HepG2 (cell line): ENCODE measurements around the gene PTPN12. TPM values are rescaled to one million over a fixed set of nuclear protein-coding genes. Genes with fewer than 3 reads are reported as not detected.

Source experiments
- ATAC-seq: fragments of 200-7000 bp; cut with Tn5 transposase; 3 replicates; pipeline ENCODE4 v1.9.1; 2020; ENCODE audit warnings: mild to moderate bottlenecking, moderate library complexity
- BruUV-seq: library from RNA; stranded (reverse); fragments of 400-500 nt; replicated peaks from 2 replicates; lab custom pipeline; 2021; lab: Mats Ljungman, UMichigan
- CTCF ChIA-PET: fragments of 300-600 bp; formaldehyde crosslinking; extraction: SDS; loops from one replicate; lab custom pipeline; 2021; ENCODE audit warnings: low total read pairs, inconsistent platforms, low intra/inter-chr PET ratio; lab: Yijun Ruan, JAX
- POLR2A ChIA-PET: fragments of 350-600 bp; sonication (Branson Sonifier 250); formaldehyde crosslinking; loops from one replicate; lab custom pipeline; 2020; ENCODE audit warnings: antibody characterized with exemption, inconsistent platforms; lab: Yijun Ruan, JAX
- DNase-seq: peaks from one replicate; pipeline ENCODE4 v3.0.0-alpha.2; 2015; ENCODE audit warnings: low spot score
- FAIRE-seq: peaks from 3 replicates; lab custom pipeline; 2011; peaks lifted over from hg19 to GRCh38; lab: Jason Lieb, UNC
- H2AFZ ChIP-seq: one replicate; pipeline ENCODE4 v1.6.1; 2011; ENCODE audit warnings: low read length, inconsistent platforms
- H3K27ac ChIP-seq: fragments of 300-600 bp; 3 replicates; pipeline ENCODE4 v1.8.0; 2011; ENCODE audit warnings: mixed run types, mild to moderate bottlenecking, mixed read lengths, low read length, inconsistent platforms; ENCODE audit not compliant: insufficient read depth; ENCODE audit errors: extremely low read length
- H3K27me3 ChIP-seq, 2 experiments: fragments of 200-600 bp in 1 of 2; 2 replicates in 1 of 2; 3 replicates in 1 of 2; pipeline versions ENCODE4 v1.6.0 to v1.8.0; 2011; ENCODE audit warnings: low read length in 2 of 2, mild to moderate bottlenecking in 2 of 2, moderate library complexity in 2 of 2, inconsistent platforms in 1 of 2; ENCODE audit not compliant: insufficient read depth in 2 of 2, control insufficient read depth in 1 of 2
- H3K36me3 ChIP-seq, 2 experiments: fragments of 200-600 bp in 1 of 2; replicated peaks in 1 of 2; 2 replicates in 1 of 2; 3 replicates in 1 of 2; pipeline versions ENCODE4 v1.5.1 to v1.8.0; 2011; ENCODE audit warnings: low read length in 2 of 2, inconsistent platforms in 1 of 2; ENCODE audit not compliant: insufficient read depth in 2 of 2, control insufficient read depth in 1 of 2
- H3K4me1 ChIP-seq: 2 replicates; pipeline ENCODE4 v1.5.1; 2012; ENCODE audit warnings: low read length, inconsistent platforms; ENCODE audit not compliant: insufficient read depth
- H3K4me2 ChIP-seq: 2 replicates; pipeline ENCODE4 v1.6.0; 2011; ENCODE audit warnings: low read depth, low read length, inconsistent platforms
- H3K4me3 ChIP-seq, 3 experiments: fragments of 200-600 bp in 1 of 3; sonication (generic), shearing (Covaris generic) in 1 of 3; replicated peaks in 1 of 3; 2 replicates each; pipeline ENCODE4 v1.5.1; 2011 to 2016; ENCODE audit warnings: low read length in 3 of 3, inconsistent platforms in 2 of 3, low read depth in 2 of 3, mild to moderate bottlenecking in 2 of 3, control low read depth in 1 of 3, mixed read lengths in 1 of 3; ENCODE audit not compliant: insufficient read depth in 1 of 3
- H3K79me2 ChIP-seq: one replicate; pipeline ENCODE4 v1.6.1; 2011; ENCODE audit warnings: low read length, inconsistent platforms; ENCODE audit not compliant: insufficient read depth
- H3K9ac ChIP-seq: 2 replicates; pipeline ENCODE4 v1.6.0; 2011; ENCODE audit warnings: mild to moderate bottlenecking, low read depth, low read length, inconsistent platforms; ENCODE audit not compliant: insufficient read depth
- H3K9me3 ChIP-seq: 2 replicates; pipeline ENCODE4 v1.5.1; 2012; ENCODE audit warnings: mild to moderate bottlenecking, low read length
- H4K20me1 ChIP-seq: 2 replicates; pipeline ENCODE4 v1.6.0; 2011; ENCODE audit warnings: inconsistent platforms, mild to moderate bottlenecking, low read length, moderate library complexity; ENCODE audit not compliant: insufficient read depth
- ARID2 ChIP-seq: sonication (generic); formaldehyde crosslinking; IDR thresholded peaks from 2 replicates; pipeline ENCODE4 v1.8.1; 2022; ENCODE audit warnings: mild to moderate bottlenecking, missing genetic modification reagents, borderline replicate concordance
- CREB1 ChIP-seq, 2 experiments: fragments of 450-650 bp in 1 of 2; IDR thresholded peaks; 2 replicates each; pipeline ENCODE4 v1.6.1; 2016 to 2017; ENCODE audit warnings: control low read depth in 1 of 2, mild to moderate bottlenecking in 1 of 2, missing compliant biosample characterization in 1 of 2, missing genetic modification characterization in 1 of 2
- GLI4 ChIP-seq: sonication (generic); formaldehyde crosslinking; IDR thresholded peaks from 2 replicates; pipeline ENCODE4 v1.5.1; 2020; ENCODE audit warnings: missing genetic modification reagents, mild to moderate bottlenecking, moderate library complexity, borderline replicate concordance
- GRHL1 ChIP-seq: sonication (generic); formaldehyde crosslinking; conservative IDR thresholded peaks from 2 replicates; pipeline ENCODE4 v1.8.0; 2022; ENCODE audit warnings: missing genetic modification reagents
- KDM5B ChIP-seq: sonication (generic); formaldehyde crosslinking; IDR thresholded peaks from 2 replicates; pipeline ENCODE4 v1.4.0; 2020; ENCODE audit warnings: missing genetic modification reagents, mild to moderate bottlenecking, borderline replicate concordance
- THAP11 ChIP-seq: IDR thresholded peaks from 2 replicates; pipeline ENCODE4 v1.6.1; 2016; ENCODE audit warnings: missing biosample characterization, missing genetic modification reagents
- ZKSCAN1 ChIP-seq: fragments of 150-350 bp; IDR thresholded peaks from 2 replicates; pipeline ENCODE4 v1.6.1; 2014; ENCODE audit warnings: low read length
- ZNF232 ChIP-seq: sonication (generic); formaldehyde crosslinking; IDR thresholded peaks from 2 replicates; pipeline ENCODE4 v1.4.0; 2020; ENCODE audit warnings: missing genetic modification reagents, borderline replicate concordance
- ZNF441 ChIP-seq: sonication (generic); formaldehyde crosslinking; IDR thresholded peaks from 2 replicates; pipeline ENCODE4 v1.7.0; 2021; ENCODE audit warnings: missing genetic modification reagents, borderline replicate concordance
- ZNF570 ChIP-seq: sonication (generic); formaldehyde crosslinking; IDR thresholded peaks from 2 replicates; pipeline ENCODE4 v1.4.0; 2020; ENCODE audit warnings: mild to moderate bottlenecking, missing genetic modification reagents, borderline replicate concordance
- WGBS: methylation state at CpG from one replicate; pipeline ENCODE4 v1.1.6; 2017; ENCODE audit warnings: low lambda C conversion rate; 5-methylcytosine and 5-hydroxymethylcytosine counted together
- in situ Hi-C: cut with HindIII; loops from 2 replicates; pipeline ENCODE4 v1.10.0; 2017; ENCODE audit warnings: low pct_unique_long_range_greater_than_20kb; ENCODE audit not compliant: extremely low pct_ligation_motif_present
- intact Hi-C: fragments of 100-400 bp; cut with micrococcal nuclease; formaldehyde crosslinking; loops from one replicate; pipeline ENCODE4 v1.10.0; 2022; ENCODE audit not compliant: unreplicated experiment
- polyA plus RNA-seq, 8 experiments: library from polyadenylated mRNA; depleted of rRNA in 3 of 8; stranded (reverse) in 7 of 8; unstranded in 1 of 8; fragments of >200 nt; fragmentation: Illumina TruSeq in 4 of 8; extraction: Trizol in 4 of 8; gene quantifications; 2 replicates each; pipeline versions ENCODE4 v1.2.1 to v1.2.3, GENCODE V29; 2011 to 2016; ENCODE audit warnings: low read depth in 4 of 8, missing spikeins in 1 of 8, mixed read lengths in 1 of 8; ENCODE audit not compliant: insufficient read depth in 1 of 8
- total RNA-seq, 5 experiments: library from RNA; depleted of rRNA; stranded (reverse); fragments of >200 nt; fragmentation: Illumina TruSeq; extraction: Trizol; gene quantifications; 2 replicates each; pipeline ENCODE4 v1.2.3, GENCODE V29; 2016; ENCODE audit warnings: low read depth in 1 of 5

Gene PTPN12
- total and polyA plus RNA-seq, 2 of the 13 experiments (the other 11 are each of a cell fraction or from before 2014, with no cell fraction given): 22.9 to 56.8 TPM

DNA sequence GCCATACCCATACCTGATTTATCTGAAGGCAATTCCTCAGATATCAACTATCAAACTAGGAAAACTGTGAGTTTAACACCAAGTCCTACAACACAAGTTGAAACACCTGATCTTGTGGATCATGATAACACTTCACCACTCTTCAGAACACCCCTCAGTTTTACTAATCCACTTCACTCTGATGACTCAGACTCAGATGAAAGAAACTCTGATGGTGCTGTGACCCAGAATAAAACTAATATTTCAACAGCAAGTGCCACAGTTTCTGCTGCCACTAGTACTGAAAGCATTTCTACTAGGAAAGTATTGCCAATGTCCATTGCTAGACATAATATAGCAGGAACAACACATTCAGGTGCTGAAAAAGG, 90.2 kb downstream of the PTPN12 start (continued):
- no peak for TF ChIP-seq ZNF570 (CRISPR knock-in tag)

DNA sequence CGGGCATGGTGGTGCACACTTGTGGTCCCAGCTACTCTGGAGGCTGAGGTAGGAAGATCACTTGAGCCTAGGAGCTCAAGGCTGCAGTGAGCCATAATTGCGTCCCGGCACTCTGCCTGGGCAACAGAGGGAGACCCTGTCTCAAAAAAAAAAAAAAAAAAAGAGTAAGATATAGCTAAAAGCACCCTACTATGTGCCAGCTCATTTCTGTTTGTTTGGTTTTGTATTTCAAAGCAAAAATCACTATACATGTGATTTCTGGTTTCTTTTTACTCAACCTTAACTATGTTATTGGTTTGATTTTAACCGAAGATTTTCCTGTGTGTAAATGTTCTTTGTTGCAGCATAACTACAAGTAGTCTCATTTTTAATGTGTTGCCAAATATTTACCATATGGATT, 92.7 kb downstream of the PTPN12 start:
- H3K9me3 ChIP-seq: no peaks in the 10 kb centered on the region
- CTCF ChIA-PET: no interaction called here
- H3K4me3 ChIP-seq: no peak overlapping the region
- no peak overlapping the region for H3K27ac ChIP-seq
- H3K4me2 ChIP-seq: no peak overlapping the region
- TF ChIP-seq CREB1 (IDR thresholded peaks at IDR 0.05): no peak
- no peak for TF ChIP-seq CREB1 (CRISPR knock-in tag; IDR thresholded peaks at IDR 0.05)
- TF ChIP-seq ZNF441 (CRISPR knock-in tag): no peak
- peak; percentile 68; the same call in 1 of the 2 replicates for TF ChIP-seq ZKSCAN1
- no peak for TF ChIP-seq KDM5B (CRISPR knock-in tag)
- no peak for TF ChIP-seq GRHL1 (CRISPR knock-in tag)
- TF ChIP-seq ZNF232: no peak
- no peak for TF ChIP-seq THAP11 (CRISPR knock-in tag)
- no peak for TF ChIP-seq ARID2 (CRISPR knock-in tag)
- TF ChIP-seq GLI4 (CRISPR knock-in tag): no peak
- BruUV-seq: no TSS peak
- no peaks in the 10 kb centered on the region for H3K79me2 ChIP-seq
- no peaks in the 10 kb centered on the region for H4K20me1 ChIP-seq
- H3K4me1 ChIP-seq: peaks cover 9% of the 10 kb centered on the region; the same call in 1 of the 2 replicates
- H3K9ac ChIP-seq: no peak overlapping the region
- ATAC-seq (no peak), FAIRE-seq (no peak), DNase-seq (no peak)
- H3K36me3 ChIP-seq: peaks cover 10 to 41% of the 10 kb centered on the region in 2 experiments; a peak in 4 of 5 replicates
- POLR2A ChIA-PET: no interaction called here
- H3K27me3 ChIP-seq: no peaks in the 10 kb centered on the region
- H2AFZ ChIP-seq: no peak overlapping the region
- 96% methylated on average over 4 of the region's 4 CpGs for WGBS
- in situ Hi-C loops: no loop called here
- intact Hi-C loops: no loop called here
